IgD-negative memory B cell (primary cell): Measurements from ENCODE around the gene JMJD6. TPM values are rescaled to one million over a fixed set of nuclear protein-coding genes. Genes with fewer than 3 reads are reported as not detected.

Experiments
- H3K27ac Mint-ChIP-seq, 3 donors: one replicate each; pipeline ENCODE4 v1.8.0; 2020 to 2022; ENCODE audit warnings: mild to moderate bottlenecking in 3 of 3, mixed read lengths in 3 of 3, moderate library complexity in 1 of 3
- H3K27me3 Mint-ChIP-seq: one replicate; pipeline ENCODE4 v1.8.0; 2021; ENCODE audit warnings: mixed read lengths
- H3K36me3 Mint-ChIP-seq: one replicate; pipeline ENCODE4 v1.8.0; 2020; ENCODE audit warnings: mild to moderate bottlenecking, mixed read lengths
- H3K4me1 Mint-ChIP-seq, 3 donors: one replicate each; pipeline ENCODE4 v1.8.0; 2020 to 2022; ENCODE audit warnings: mixed read lengths in 3 of 3, mild to moderate bottlenecking in 1 of 3
- H3K4me3 Mint-ChIP-seq, 4 donors: one replicate each; pipeline ENCODE4 v1.8.0; 2020 to 2022; ENCODE audit warnings: mild to moderate bottlenecking in 4 of 4, mixed read lengths in 4 of 4, moderate library complexity in 3 of 4
- H3K9me3 Mint-ChIP-seq, 3 donors: one replicate each; pipeline ENCODE4 v1.8.0; 2020 to 2021; ENCODE audit warnings: mixed read lengths in 3 of 3, mild to moderate bottlenecking in 1 of 3
- polyA plus RNA-seq: library from polyadenylated mRNA; unstranded; fragments of 300-500 nt; fragmentation: Illumina TruSeq; gene quantifications from one replicate; pipeline ENCODE4 v1.2.3, GENCODE V29; 2021

Gene JMJD6
- polyA plus RNA-seq, 1 donor from 2014 or later, result 41.4 TPM

- peaks cover 2% of the 10 kb centered on the region for H3K36me3 Mint-ChIP-seq
- H3K4me3 Mint-ChIP-seq, result no peak overlapping the region
- H3K27me3 Mint-ChIP-seq, result peaks cover 9% of the 10 kb centered on the region
- peaks cover 0 to 1% (median 0%) of the 10 kb centered on the region in 3 donors for H3K4me1 Mint-ChIP-seq
- no peaks in the 10 kb centered on the region for H3K9me3 Mint-ChIP-seq
- H3K27ac Mint-ChIP-seq, result no peak overlapping the region
Measured at GRCh38 chr17:76686538-76687297, 39.7 kb downstream of the JMJD6 start.

GRCh38 chr17:76685846-76686245 lies 40.6 kb downstream of the JMJD6 start:
- H3K4me1 Mint-ChIP-seq, result peaks cover 0 to 1% (median 0%) of the 10 kb centered on the region in 3 donors
- peaks cover 9% of the 10 kb centered on the region for H3K27me3 Mint-ChIP-seq
- H3K27ac Mint-ChIP-seq, result no peak overlapping the region
- no peaks in the 10 kb centered on the region for H3K36me3 Mint-ChIP-seq
- H3K4me3 Mint-ChIP-seq, result no peak overlapping the region
- H3K9me3 Mint-ChIP-seq, result no peaks in the 10 kb centered on the region

- Mint-ChIP-seq H3K27ac (no peak overlapping the region), H3K9me3 (no peaks in the 10 kb centered on the region), H3K4me3 (no peak overlapping the region), H3K36me3 (no peaks in the 10 kb centered on the region), H3K4me1 (peaks cover 0 to 1% (median 0%) of the 10 kb centered on the region in 3 donors), H3K27me3 (peaks cover 9% of the 10 kb centered on the region)
Measured at GRCh38 chr17:76685366-76685765, 41.0 kb downstream of the JMJD6 start.

- Mint-ChIP-seq H3K4me1 (peaks cover 0 to 1% (median 0%) of the 10 kb centered on the region in 3 donors), H3K27ac (no peak overlapping the region), H3K27me3 (peaks cover 9% of the 10 kb centered on the region), H3K36me3 (no peaks in the 10 kb centered on the region), H3K4me3 (no peak overlapping the region), H3K9me3 (no peaks in the 10 kb centered on the region)
Measured at GRCh38 chr17:76684756-76685155, 41.6 kb downstream of the JMJD6 start.

GRCh38 chr17:76683921-76684745 lies 42.3 kb downstream of the JMJD6 start:
- H3K9me3 Mint-ChIP-seq, result no peaks in the 10 kb centered on the region
- no peaks in the 10 kb centered on the region for H3K36me3 Mint-ChIP-seq
- H3K27ac Mint-ChIP-seq, result no peak overlapping the region
- peaks cover 9% of the 10 kb centered on the region for H3K27me3 Mint-ChIP-seq
- H3K4me1 Mint-ChIP-seq, result peaks cover 0 to 1% (median 0%) of the 10 kb centered on the region in 3 donors
- H3K4me3 Mint-ChIP-seq, result no peak overlapping the region

- Mint-ChIP-seq H3K9me3 (no peaks in the 10 kb centered on the region), H3K4me3 (no peak overlapping the region), H3K27ac (no peak overlapping the region), H3K27me3 (peaks cover 6% of the 10 kb centered on the region), H3K36me3 (no peaks in the 10 kb centered on the region), H3K4me1 (peaks cover 0 to 1% (median 0%) of the 10 kb centered on the region in 3 donors)
Measured at GRCh38 chr17:76683011-76683755, 43.2 kb downstream of the JMJD6 start.

GRCh38 chr17:76682296-76682695 lies 44.1 kb downstream of the JMJD6 start:
- Mint-ChIP-seq H3K4me1 (no peaks in the 10 kb centered on the region), H3K27me3 (peaks cover 3% of the 10 kb centered on the region), H3K36me3 (no peaks in the 10 kb centered on the region), H3K9me3 (no peaks in the 10 kb centered on the region), H3K4me3 (no peak overlapping the region), H3K27ac (no peak overlapping the region)

GRCh38 chr17:76681222-76682137 lies 44.9 kb downstream of the JMJD6 start:
- peak overlapping the region in 1 of 3 donors; percentile 55 for H3K27ac Mint-ChIP-seq
- H3K36me3 Mint-ChIP-seq, result no peaks in the 10 kb centered on the region
- H3K27me3 Mint-ChIP-seq, result peaks cover 3% of the 10 kb centered on the region
- no peak overlapping the region for H3K4me3 Mint-ChIP-seq
- H3K4me1 Mint-ChIP-seq, result no peaks in the 10 kb centered on the region
- no peaks in the 10 kb centered on the region for H3K9me3 Mint-ChIP-seq

- Mint-ChIP-seq H3K36me3 (no peaks in the 10 kb centered on the region), H3K9me3 (no peaks in the 10 kb centered on the region), H3K27me3 (peaks cover 1% of the 10 kb centered on the region), H3K4me1 (no peaks in the 10 kb centered on the region), H3K4me3 (no peak overlapping the region), H3K27ac (no peak overlapping the region)
Measured at GRCh38 chr17:76679239-76679638, 47.2 kb downstream of the JMJD6 start.

- Mint-ChIP-seq H3K36me3 (no peaks in the 10 kb centered on the region), H3K4me3 (no peak overlapping the region), H3K4me1 (no peaks in the 10 kb centered on the region), H3K27me3 (no peaks in the 10 kb centered on the region), H3K9me3 (no peaks in the 10 kb centered on the region), H3K27ac (no peak overlapping the region)
Measured at GRCh38 chr17:76678330-76678729, 48.1 kb downstream of the JMJD6 start.

GRCh38 chr17:76677406-76677805 lies 49.0 kb downstream of the JMJD6 start:
- Mint-ChIP-seq H3K4me1 (peaks cover 0 to 2% (median 2%) of the 10 kb centered on the region in 3 donors), H3K27me3 (no peaks in the 10 kb centered on the region), H3K9me3 (peaks cover 0 to 2% (median 0%) of the 10 kb centered on the region in 3 donors), H3K36me3 (no peaks in the 10 kb centered on the region), H3K27ac (no peak overlapping the region), H3K4me3 (no peak overlapping the region)

GRCh38 chr17:76676629-76677028 lies 49.8 kb downstream of the JMJD6 start:
- peaks cover 0 to 2% (median 0%) of the 10 kb centered on the region in 3 donors for H3K9me3 Mint-ChIP-seq
- no peaks in the 10 kb centered on the region for H3K27me3 Mint-ChIP-seq
- H3K4me1 Mint-ChIP-seq, result peaks cover 4 to 10% (median 7%) of the 10 kb centered on the region in 3 donors
- H3K36me3 Mint-ChIP-seq, result no peaks in the 10 kb centered on the region
- no peak overlapping the region for H3K4me3 Mint-ChIP-seq
- H3K27ac Mint-ChIP-seq, result no peak overlapping the region

- peak overlapping the region in 1 of 3 donors; percentile 84 for H3K27ac Mint-ChIP-seq
- H3K4me3 Mint-ChIP-seq, result no peak overlapping the region
- no peaks in the 10 kb centered on the region for H3K36me3 Mint-ChIP-seq
- H3K9me3 Mint-ChIP-seq, result peaks cover 0 to 2% (median 0%) of the 10 kb centered on the region in 3 donors
- H3K27me3 Mint-ChIP-seq, result no peaks in the 10 kb centered on the region
- H3K4me1 Mint-ChIP-seq, result peaks cover 7 to 19% (median 12%) of the 10 kb centered on the region in 3 donors
Measured at GRCh38 chr17:76675648-76676047, 50.8 kb downstream of the JMJD6 start.

GRCh38 chr17:76674600-76674999 lies 51.8 kb downstream of the JMJD6 start:
- H3K27ac Mint-ChIP-seq, result no peak overlapping the region

More at GRCh38 chr17:76674600-76674999, 51.8 kb downstream of the JMJD6 start:
- peaks cover 7 to 20% (median 17%) of the 10 kb centered on the region in 3 donors for H3K4me1 Mint-ChIP-seq
- H3K4me3 Mint-ChIP-seq, result no peak overlapping the region
- H3K36me3 Mint-ChIP-seq, result no peaks in the 10 kb centered on the region
- peaks cover 0 to 7% (median 2%) of the 10 kb centered on the region in 3 donors for H3K9me3 Mint-ChIP-seq
- no peaks in the 10 kb centered on the region for H3K27me3 Mint-ChIP-seq
